ENCODE data around the gene TEDC1.
A peak's percentile ranks its signal among the peaks of the same experiment; 100 is the strongest.

The TEDC1 gene

GRCh38 chr14:105474483-105475268, 16.4 kb upstream of the TEDC1 start, which contains the start of gene CRIP2:
Gene CRIP2 (plus strand): TSS chr14:105474821. CDS start chr14:105474863, 42 bp downstream.
- DNase-seq: no peak

- DNase-seq: no peak
Observed at GRCh38 chr14:105475269-105476096, 15.6 kb upstream of the TEDC1 start.

GRCh38 chr14:105476097-105476830, 14.8 kb upstream of the TEDC1 start:
- DNase-seq: no peak

- DNase-seq: no peak
Observed at GRCh38 chr14:105476831-105477659, 14.0 kb upstream of the TEDC1 start.

GRCh38 chr14:105477660-105478397, 13.2 kb upstream of the TEDC1 start:
- DNase-seq: no peak

- DNase-seq: no peak
Observed at GRCh38 chr14:105478398-105479251, 12.4 kb upstream of the TEDC1 start.

- no peak for DNase-seq
Observed at GRCh38 chr14:105479431-105480158, 11.5 kb upstream of the TEDC1 start.

- no peak for DNase-seq
Observed at GRCh38 chr14:105480199-105480746, 10.8 kb upstream of the TEDC1 start.

- DNase-seq: peak; percentile 45
Observed at GRCh38 chr14:105480807-105481801, 9.9 kb upstream of the TEDC1 start.

- peak; percentile 56 for DNase-seq
Observed at GRCh38 chr14:105481886-105482457, 9.1 kb upstream of the TEDC1 start.

- DNase-seq: no peak
Observed at GRCh38 chr14:105482486-105483110, 8.4 kb upstream of the TEDC1 start.

GRCh38 chr14:105483300-105484068, 7.6 kb upstream of the TEDC1 start:
- DNase-seq: no peak

GRCh38 chr14:105484069-105484996, 6.7 kb upstream of the TEDC1 start:
- no peak for DNase-seq

- DNase-seq: no peak
Observed at GRCh38 chr14:105484997-105485393, 6.1 kb upstream of the TEDC1 start.

GRCh38 chr14:105485739-105486162, 5.3 kb upstream of the TEDC1 start:
- DNase-seq: peak; percentile 25

All from NCI-H524 treated with DMSO at 0.1 percent for 48 hours (cell line).